K562 (cell line): ENCODE data around the gene HOXB3. TPM values are rescaled to one million over a fixed set of nuclear protein-coding genes. Genes with fewer than 3 reads are reported as not detected.

Source experiments
- ATF1 ChIP-seq, 2 experiments: fragments of 450-650 bp in 1 of 2; IDR thresholded peaks; 2 replicates each; pipeline ENCODE4 v1.6.1; 2016; ENCODE audit warnings: missing compliant biosample characterization in 1 of 2, missing genetic modification characterization in 1 of 2
- BCOR ChIP-seq: fragments of 450-650 bp; IDR thresholded peaks from 2 replicates; pipeline ENCODE4 v1.6.1; 2016
- ESRRA ChIP-seq: fragments of 450-650 bp; IDR thresholded peaks from 2 replicates; pipeline ENCODE4 v1.6.1; 2014; ENCODE audit warnings: low read depth, mild to moderate bottlenecking, moderate library complexity, borderline replicate concordance
- MNT ChIP-seq, 2 experiments: fragments of 450-650 bp; conservative IDR thresholded peaks; 2 replicates each; pipeline ENCODE4 v1.6.1; 2017; ENCODE audit warnings: mild to moderate bottlenecking in 2 of 2, moderate library complexity in 2 of 2
- NBN ChIP-seq: fragments of 450-650 bp; IDR thresholded peaks from 2 replicates; pipeline ENCODE4 v1.6.1; 2016; ENCODE audit warnings: low read depth, mild to moderate bottlenecking
- NRF1 ChIP-seq, 2 experiments: fragments of 450-650 bp; IDR thresholded peaks in 1 of 2; conservative IDR thresholded peaks in 1 of 2; 2 replicates each; pipeline ENCODE4 v1.6.1; 2014; ENCODE audit warnings: mild to moderate bottlenecking in 2 of 2
- TCF3 ChIP-seq: sonication (generic); formaldehyde crosslinking; IDR thresholded peaks from 2 replicates; pipeline ENCODE4 v1.4.0; 2020; ENCODE audit warnings: mild to moderate bottlenecking, missing genetic modification reagents
- ZNF449 ChIP-seq: fragments of 250-450 bp; sonication (Bioruptor Pico); IDR thresholded peaks from 2 replicates; pipeline ENCODE4 v1.8.0; 2022; ENCODE audit warnings: moderate library complexity, mild to moderate bottlenecking, inconsistent platforms
- polyA plus RNA-seq, 8 experiments: library from polyadenylated mRNA; depleted of rRNA in 4 of 8; stranded (reverse) in 5 of 8; unstranded in 3 of 8; fragments of >200 nt; fragmentation: Nextera tagmentation in 2 of 8; fragmentation: Illumina TruSeq in 1 of 8; extraction: Ambion mirVana in 2 of 8; extraction: Trizol in 1 of 8; gene quantifications; 2 replicates each; pipeline versions ENCODE4 v1.2.1 to v1.2.3, GENCODE V29; 2011 to 2014; ENCODE audit warnings: inconsistent platforms in 1 of 8, missing spikeins in 1 of 8
- total RNA-seq, 7 experiments: library from RNA; depleted of rRNA in 6 of 7; stranded (reverse); fragments of >200 nt in 6 of 7; fragmentation: Illumina TruSeq in 2 of 7; extraction: Trizol in 2 of 7; gene quantifications; 2 replicates each; pipeline versions ENCODE4 v1.2.1 to v1.2.3, GENCODE V29; 2011 to 2021; ENCODE audit warnings: low replicate concordance in 1 of 7
- TF ChIP-seq, protein P1 (sequence below): fragments of 450-650 bp; IDR thresholded peaks from one replicate; pipeline ENCODE4 v1.6.1; 2018; ENCODE audit warnings: mild to moderate bottlenecking, moderate library complexity; ENCODE audit not compliant: partially characterized antibody
- TF ChIP-seq, protein P2 (sequence below): fragments of 450-650 bp; IDR thresholded peaks from 2 replicates; pipeline ENCODE4 v1.6.1; 2017; ENCODE audit warnings: antibody characterized with exemption, mild to moderate bottlenecking
- TF ChIP-seq, protein P3 (sequence below), 2 experiments: fragments of 450-650 bp; IDR thresholded peaks; 2 replicates each; pipeline ENCODE4 v1.6.1; 2018; ENCODE audit warnings: mild to moderate bottlenecking in 2 of 2, low read depth in 1 of 2; ENCODE audit not compliant: partially characterized antibody in 2 of 2

The HOXB3 gene
- total and polyA plus RNA-seq, 9 of the 15 experiments (the other 6 are each of a cell fraction or from before 2014, with no cell fraction given), result 2.4 to 41.3 (median 20.2) TPM

- TF ChIP-seq, protein P1, sequence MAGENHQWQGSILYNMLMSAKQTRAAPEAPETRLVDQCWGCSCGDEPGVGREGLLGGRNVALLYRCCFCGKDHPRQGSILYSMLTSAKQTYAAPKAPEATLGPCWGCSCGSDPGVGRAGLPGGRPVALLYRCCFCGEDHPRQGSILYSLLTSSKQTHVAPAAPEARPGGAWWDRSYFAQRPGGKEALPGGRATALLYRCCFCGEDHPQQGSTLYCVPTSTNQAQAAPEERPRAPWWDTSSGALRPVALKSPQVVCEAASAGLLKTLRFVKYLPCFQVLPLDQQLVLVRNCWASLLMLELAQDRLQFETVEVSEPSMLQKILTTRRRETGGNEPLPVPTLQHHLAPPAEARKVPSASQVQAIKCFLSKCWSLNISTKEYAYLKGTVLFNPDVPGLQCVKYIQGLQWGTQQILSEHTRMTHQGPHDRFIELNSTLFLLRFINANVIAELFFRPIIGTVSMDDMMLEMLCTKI, result no peak
- peak; percentile 62; the same call in 1 of the 2 replicates for TF ChIP-seq NBN
- TF ChIP-seq, protein P2, sequence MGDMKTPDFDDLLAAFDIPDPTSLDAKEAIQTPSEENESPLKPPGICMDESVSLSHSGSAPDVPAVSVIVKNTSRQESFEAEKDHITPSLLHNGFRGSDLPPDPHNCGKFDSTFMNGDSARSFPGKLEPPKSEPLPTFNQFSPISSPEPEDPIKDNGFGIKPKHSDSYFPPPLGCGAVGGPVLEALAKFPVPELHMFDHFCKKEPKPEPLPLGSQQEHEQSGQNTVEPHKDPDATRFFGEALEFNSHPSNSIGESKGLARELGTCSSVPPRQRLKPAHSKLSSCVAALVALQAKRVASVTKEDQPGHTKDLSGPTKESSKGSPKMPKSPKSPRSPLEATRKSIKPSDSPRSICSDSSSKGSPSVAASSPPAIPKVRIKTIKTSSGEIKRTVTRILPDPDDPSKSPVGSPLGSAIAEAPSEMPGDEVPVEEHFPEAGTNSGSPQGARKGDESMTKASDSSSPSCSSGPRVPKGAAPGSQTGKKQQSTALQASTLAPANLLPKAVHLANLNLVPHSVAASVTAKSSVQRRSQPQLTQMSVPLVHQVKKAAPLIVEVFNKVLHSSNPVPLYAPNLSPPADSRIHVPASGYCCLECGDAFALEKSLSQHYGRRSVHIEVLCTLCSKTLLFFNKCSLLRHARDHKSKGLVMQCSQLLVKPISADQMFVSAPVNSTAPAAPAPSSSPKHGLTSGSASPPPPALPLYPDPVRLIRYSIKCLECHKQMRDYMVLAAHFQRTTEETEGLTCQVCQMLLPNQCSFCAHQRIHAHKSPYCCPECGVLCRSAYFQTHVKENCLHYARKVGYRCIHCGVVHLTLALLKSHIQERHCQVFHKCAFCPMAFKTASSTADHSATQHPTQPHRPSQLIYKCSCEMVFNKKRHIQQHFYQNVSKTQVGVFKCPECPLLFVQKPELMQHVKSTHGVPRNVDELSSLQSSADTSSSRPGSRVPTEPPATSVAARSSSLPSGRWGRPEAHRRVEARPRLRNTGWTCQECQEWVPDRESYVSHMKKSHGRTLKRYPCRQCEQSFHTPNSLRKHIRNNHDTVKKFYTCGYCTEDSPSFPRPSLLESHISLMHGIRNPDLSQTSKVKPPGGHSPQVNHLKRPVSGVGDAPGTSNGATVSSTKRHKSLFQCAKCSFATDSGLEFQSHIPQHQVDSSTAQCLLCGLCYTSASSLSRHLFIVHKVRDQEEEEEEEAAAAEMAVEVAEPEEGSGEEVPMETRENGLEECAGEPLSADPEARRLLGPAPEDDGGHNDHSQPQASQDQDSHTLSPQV, result peak; percentile 94
- TF ChIP-seq NRF1 (conservative IDR thresholded peaks at IDR 0.05 in 1 of 2, IDR thresholded peaks at IDR 0.05 in 1 of 2), result peak; percentile 45; a peak in 3 of 4 replicates
- TF ChIP-seq, protein P3, sequence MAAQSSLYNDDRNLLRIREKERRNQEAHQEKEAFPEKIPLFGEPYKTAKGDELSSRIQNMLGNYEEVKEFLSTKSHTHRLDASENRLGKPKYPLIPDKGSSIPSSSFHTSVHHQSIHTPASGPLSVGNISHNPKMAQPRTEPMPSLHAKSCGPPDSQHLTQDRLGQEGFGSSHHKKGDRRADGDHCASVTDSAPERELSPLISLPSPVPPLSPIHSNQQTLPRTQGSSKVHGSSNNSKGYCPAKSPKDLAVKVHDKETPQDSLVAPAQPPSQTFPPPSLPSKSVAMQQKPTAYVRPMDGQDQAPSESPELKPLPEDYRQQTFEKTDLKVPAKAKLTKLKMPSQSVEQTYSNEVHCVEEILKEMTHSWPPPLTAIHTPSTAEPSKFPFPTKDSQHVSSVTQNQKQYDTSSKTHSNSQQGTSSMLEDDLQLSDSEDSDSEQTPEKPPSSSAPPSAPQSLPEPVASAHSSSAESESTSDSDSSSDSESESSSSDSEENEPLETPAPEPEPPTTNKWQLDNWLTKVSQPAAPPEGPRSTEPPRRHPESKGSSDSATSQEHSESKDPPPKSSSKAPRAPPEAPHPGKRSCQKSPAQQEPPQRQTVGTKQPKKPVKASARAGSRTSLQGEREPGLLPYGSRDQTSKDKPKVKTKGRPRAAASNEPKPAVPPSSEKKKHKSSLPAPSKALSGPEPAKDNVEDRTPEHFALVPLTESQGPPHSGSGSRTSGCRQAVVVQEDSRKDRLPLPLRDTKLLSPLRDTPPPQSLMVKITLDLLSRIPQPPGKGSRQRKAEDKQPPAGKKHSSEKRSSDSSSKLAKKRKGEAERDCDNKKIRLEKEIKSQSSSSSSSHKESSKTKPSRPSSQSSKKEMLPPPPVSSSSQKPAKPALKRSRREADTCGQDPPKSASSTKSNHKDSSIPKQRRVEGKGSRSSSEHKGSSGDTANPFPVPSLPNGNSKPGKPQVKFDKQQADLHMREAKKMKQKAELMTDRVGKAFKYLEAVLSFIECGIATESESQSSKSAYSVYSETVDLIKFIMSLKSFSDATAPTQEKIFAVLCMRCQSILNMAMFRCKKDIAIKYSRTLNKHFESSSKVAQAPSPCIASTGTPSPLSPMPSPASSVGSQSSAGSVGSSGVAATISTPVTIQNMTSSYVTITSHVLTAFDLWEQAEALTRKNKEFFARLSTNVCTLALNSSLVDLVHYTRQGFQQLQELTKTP (IDR thresholded peaks at IDR 0.05; ENCODE audit: low read depth in 1 of 2, partially characterized antibody in 2 of 2), result peak; percentile 61 to 70
- peak in 1 of 2 experiments; percentile 17; a peak in 1 of 4 replicates for TF ChIP-seq MNT (conservative IDR thresholded peaks at IDR 0.05)
- TF ChIP-seq BCOR, result peak; percentile 50; the same call in 1 of the 2 replicates
- peak; percentile 74 for TF ChIP-seq TCF3 (CRISPR knock-in tag)
- TF ChIP-seq ESRRA, result peak; percentile 62; the same call in 1 of the 2 replicates
- no peak for TF ChIP-seq ZNF449 (CRISPR knock-in tag)
- no peak for TF ChIP-seq ATF1 (CRISPR knock-in tag; IDR thresholded peaks at IDR 0.05)
- TF ChIP-seq ATF1 (tag; IDR thresholded peaks at IDR 0.05), result peak; percentile 53
Measured at GRCh38 chr17:48630925-48631692, 41.1 kb upstream of the HOXB3 start (continued).
